Measurements from ENCODE around the gene PLXNC1. TPM values are rescaled to one million over a fixed set of nuclear protein-coding genes. Genes with fewer than 3 reads are reported as not detected.

Gene PLXNC1
- total RNA-seq, 1 experiment from 2014 or later: 0.02 TPM

DNA sequence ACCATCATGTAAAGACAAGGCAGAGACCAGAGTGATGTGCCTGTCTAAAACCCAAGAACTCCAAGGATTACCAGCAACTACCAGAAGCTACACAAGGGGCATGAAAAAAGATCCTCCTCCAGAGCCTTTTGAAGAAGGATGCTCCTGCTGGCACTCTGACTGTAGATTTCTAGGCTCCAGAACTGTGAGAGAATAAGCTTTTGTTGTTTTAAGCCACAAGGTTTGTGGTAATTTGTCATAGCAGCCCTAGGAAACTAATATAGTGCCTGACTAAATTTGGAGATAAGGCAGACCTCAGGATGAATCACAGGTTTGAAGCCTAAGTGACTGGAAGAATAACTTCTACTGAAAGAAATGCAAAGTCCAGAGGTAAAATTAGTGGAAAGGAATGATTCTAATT is 178.3 kb downstream of the PLXNC1 start:
- DNase-seq (ENCODE audit: extremely low read depth, low read depth): no peak

DNA sequence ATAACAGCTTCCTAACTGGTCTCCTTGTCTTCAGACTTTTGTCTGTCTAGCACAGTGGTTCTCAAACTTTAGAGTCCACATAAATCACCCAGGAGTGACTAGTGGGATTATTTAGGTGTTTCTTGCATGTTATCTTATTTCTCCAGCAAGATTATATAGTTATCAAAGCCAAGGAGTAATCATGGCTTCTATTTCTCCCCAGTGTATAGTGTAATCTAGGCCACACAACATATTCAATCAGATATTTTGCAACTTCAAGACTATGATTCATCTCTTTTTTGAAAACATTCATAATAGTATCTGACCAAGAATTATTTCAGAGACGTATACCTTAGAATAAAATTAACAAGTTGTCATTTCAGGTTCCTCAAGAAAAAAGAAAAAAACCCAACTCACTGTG is 179.4 kb downstream of the PLXNC1 start:
- DNase-seq (ENCODE audit: extremely low read depth, low read depth): no peak

- DNase-seq (ENCODE audit: extremely low read depth, low read depth): no peak
Measured at GRCh38 chr12:94329366-94329765, 181.0 kb downstream of the PLXNC1 start.

DNA sequence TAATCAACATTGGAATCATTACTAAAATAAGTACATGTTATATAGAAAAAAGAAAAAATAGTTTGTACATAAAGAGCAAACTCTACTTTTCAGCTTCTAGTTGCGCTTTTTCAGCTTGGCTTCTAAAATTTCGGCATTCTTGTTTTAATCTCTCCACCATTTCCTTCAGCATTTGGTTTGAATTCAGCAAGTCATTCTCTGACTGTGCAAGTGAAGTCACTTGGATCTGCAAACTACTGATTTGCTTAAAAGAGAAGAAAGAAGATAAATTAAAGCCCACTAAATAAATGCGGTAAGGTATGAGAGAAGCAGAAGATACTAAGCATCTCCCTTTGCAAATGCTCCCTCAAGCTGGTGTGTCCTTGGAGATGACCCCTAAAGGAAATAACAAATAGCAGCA is 185.0 kb downstream of the PLXNC1 start:
- DNase-seq (ENCODE audit: extremely low read depth, low read depth): no peak

GRCh38 chr12:94336211-94336925 is 188.0 kb downstream of the PLXNC1 start:
- no peak for DNase-seq (ENCODE audit: extremely low read depth, low read depth)

DNA sequence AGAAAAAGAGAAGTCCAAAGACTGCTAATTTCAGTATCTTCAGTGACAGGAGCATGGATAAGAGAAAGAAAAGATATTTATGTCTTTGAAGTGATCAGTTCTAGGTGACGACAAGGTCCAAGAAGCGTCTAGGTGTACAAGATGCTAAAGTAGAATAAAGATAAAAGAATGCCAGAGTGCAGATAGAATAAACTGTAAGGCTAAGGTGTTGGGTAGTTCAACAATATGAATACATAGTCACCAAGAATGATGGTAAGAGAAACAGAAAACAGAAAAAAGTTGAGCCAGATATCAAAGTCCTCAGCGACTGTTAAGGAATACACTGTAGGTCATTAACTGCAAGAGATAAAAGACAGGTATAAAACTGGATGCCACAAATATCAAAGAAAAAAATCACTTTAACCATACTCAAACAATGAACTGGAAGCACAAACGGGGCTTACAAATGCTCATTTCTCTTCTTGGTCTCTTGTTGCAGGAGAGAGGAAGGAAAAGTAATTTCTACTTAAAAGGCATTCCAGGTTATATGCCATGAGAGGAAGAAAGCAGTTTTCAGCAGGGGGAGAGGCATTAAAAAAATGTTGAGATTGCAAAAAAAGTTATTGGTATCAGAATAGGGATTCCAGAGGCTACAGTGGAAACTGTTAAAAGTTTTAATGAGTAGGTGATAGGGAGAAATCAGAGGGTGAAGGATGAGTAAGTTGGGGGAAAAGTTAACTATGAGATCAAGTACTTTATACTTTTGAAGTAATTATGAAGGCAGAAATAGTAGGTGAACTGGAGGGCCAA is 189.8 kb downstream of the PLXNC1 start:
- DNase-seq (ENCODE audit: extremely low read depth, low read depth): no peak

GRCh38 chr12:94340573-94340972 is 192.2 kb downstream of the PLXNC1 start:
- no peak for DNase-seq (ENCODE audit: extremely low read depth, low read depth)

DNA sequence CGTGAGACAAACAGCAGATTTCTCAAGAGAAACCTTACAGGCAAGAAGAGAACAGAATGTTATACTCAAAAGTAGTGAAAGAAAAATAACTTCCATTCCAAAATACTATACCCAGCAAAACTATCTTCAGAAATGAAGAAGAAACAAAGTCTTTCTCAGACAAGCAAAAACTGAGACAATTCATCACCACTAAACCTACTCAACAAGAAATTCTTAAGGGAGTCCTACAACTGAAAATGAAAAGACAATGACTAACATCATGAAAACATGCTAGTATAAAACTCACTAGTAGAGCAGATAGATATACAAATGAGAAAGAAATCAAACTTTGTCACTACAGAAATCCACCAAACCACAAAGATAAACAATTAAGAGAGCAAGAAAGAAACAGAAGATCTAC is 204.8 kb downstream of the PLXNC1 start:
- no peak for DNase-seq (ENCODE audit: extremely low read depth, low read depth)

Measured in NCI-H460 (cell line).